GM23248 (cell line): ENCODE data around the gene IFT122.

Experiments used
- EZH2 ChIP-seq: fragments of 200-600 bp; sonication (generic); IDR thresholded peaks from 2 replicates; pipeline ENCODE4 v1.6.1; 2018; ENCODE audit warnings: antibody characterized with exemption, mild to moderate bottlenecking; ENCODE audit not compliant: insufficient read depth, poor library complexity, severe bottlenecking
- EZH2phosphoT487 ChIP-seq: fragments of 200-600 bp; sonication (generic); IDR thresholded peaks from 2 replicates; pipeline ENCODE4 v1.6.1; 2018; ENCODE audit warnings: antibody characterized with exemption, moderate library complexity, mild to moderate bottlenecking, low read depth; ENCODE audit not compliant: insufficient read depth

- no peak for TF ChIP-seq EZH2phosphoT487
- no peak for TF ChIP-seq EZH2
These were observed 108.3 kb downstream of the IFT122 start for GRCh38 chr3:129548104-129548965.
